ENCODE results near the gene PANK4.
"Not testable (repeated sequence)": the region's sequence is repeated elsewhere in the genome, so short reads cannot be mapped to it uniquely, and the experiment has no call there.

DNA sequence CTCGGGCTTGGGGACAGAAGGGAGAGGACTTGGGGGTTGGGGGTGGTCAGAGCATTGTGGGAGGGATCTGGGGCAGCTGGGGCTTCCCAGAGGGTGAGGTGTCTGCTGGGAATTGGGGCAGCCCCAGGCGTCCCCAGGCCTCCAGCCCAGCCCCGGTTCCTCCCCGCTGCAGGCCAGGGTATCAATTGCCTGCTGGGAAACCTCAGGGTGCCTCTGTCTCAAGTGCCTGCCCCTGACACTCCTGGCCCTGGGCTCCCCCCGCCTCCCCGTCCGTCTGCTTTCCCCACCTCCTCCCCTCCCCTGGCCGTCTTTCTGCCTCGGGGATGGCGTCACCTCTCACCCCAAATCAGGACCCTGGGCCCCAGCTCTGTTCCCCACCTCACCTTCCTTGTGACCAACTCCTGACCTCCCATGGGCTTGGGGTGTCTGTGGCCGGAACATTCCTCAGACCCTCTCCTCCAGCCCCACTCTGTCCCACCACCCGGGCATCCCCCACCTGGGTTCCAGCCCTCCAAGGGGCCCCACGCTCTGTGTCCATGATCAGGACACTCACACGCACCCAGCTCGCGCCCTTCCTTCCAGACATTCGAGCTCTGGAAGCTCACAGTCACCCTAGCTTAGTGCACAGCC, 41.9 kb upstream of the PANK4 start:
- TF ChIP-seq, protein P1, sequence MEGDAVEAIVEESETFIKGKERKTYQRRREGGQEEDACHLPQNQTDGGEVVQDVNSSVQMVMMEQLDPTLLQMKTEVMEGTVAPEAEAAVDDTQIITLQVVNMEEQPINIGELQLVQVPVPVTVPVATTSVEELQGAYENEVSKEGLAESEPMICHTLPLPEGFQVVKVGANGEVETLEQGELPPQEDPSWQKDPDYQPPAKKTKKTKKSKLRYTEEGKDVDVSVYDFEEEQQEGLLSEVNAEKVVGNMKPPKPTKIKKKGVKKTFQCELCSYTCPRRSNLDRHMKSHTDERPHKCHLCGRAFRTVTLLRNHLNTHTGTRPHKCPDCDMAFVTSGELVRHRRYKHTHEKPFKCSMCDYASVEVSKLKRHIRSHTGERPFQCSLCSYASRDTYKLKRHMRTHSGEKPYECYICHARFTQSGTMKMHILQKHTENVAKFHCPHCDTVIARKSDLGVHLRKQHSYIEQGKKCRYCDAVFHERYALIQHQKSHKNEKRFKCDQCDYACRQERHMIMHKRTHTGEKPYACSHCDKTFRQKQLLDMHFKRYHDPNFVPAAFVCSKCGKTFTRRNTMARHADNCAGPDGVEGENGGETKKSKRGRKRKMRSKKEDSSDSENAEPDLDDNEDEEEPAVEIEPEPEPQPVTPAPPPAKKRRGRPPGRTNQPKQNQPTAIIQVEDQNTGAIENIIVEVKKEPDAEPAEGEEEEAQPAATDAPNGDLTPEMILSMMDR (IDR thresholded peaks at IDR 0.05): not testable (repeated sequence)
- TF ChIP-seq POLR2A (IDR thresholded peaks at IDR 0.05; ENCODE audit: low read depth): not testable (repeated sequence)

Measured in esophagus muscularis mucosa (tissue), 3 donors.